22Rv1 (cell line): ENCODE results near the gene LGR6.

ENCODE experiments used
- ZFX ChIP-seq: fragments of 450-650 bp; IDR thresholded peaks from 2 replicates; pipeline ENCODE4 v1.6.1; 2017; ENCODE audit warnings: antibody characterized with exemption, borderline replicate concordance
- TF ChIP-seq, protein P1 (sequence below): fragments of 450-650 bp; IDR thresholded peaks from 2 replicates; pipeline ENCODE4 v1.5.1; 2017; ENCODE audit warnings: mild to moderate bottlenecking

DNA sequence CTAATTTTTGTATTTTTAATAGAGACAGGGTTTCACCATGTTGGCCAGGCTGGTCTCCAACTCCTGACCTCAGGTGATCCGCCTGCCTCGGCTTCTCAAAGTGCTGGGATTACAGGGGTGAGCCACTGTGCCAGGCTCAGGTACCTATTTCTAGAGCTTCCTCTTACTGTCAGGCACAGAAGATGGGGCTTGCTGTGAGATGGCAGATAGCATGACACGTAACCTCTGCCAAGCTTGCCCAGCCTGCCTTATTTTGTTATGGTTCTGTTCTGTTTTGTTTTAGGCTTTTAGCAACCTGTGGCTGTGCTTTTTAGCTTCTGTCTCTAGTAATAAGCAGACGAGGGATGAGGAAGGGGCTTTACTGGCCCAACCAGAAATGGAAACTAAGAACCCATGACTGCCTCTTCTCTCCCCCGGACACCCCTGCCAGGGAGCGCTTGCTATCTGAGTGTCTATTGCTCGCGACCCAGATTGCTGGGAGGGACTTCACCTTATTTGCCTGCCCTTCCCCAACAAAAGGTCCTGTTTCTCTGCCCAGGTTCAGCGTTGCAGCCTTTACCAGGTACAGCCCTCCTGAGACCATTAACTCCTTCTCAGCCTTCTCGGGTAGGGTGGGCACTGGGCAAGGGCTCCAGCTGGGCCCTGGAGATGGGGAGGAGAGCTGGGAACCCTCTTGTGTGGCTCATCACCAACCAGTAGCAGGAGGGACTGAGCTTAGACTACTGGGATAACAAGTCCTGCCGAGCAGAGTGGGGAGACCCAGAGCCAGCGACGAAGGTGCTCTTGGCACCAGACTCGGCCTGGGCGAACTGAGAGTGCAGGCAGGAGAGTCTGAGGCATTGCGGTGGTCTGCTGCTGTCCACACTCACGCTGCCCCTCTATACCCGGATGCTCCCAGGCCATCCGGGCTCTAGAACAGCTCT is 13.5 kb upstream of the LGR6 start:
- TF ChIP-seq, protein P1, sequence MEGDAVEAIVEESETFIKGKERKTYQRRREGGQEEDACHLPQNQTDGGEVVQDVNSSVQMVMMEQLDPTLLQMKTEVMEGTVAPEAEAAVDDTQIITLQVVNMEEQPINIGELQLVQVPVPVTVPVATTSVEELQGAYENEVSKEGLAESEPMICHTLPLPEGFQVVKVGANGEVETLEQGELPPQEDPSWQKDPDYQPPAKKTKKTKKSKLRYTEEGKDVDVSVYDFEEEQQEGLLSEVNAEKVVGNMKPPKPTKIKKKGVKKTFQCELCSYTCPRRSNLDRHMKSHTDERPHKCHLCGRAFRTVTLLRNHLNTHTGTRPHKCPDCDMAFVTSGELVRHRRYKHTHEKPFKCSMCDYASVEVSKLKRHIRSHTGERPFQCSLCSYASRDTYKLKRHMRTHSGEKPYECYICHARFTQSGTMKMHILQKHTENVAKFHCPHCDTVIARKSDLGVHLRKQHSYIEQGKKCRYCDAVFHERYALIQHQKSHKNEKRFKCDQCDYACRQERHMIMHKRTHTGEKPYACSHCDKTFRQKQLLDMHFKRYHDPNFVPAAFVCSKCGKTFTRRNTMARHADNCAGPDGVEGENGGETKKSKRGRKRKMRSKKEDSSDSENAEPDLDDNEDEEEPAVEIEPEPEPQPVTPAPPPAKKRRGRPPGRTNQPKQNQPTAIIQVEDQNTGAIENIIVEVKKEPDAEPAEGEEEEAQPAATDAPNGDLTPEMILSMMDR, result no peak
- TF ChIP-seq ZFX, result no peak
